Mesodermal cell (in vitro differentiated cells): Measurements from ENCODE around the gene PPOX.

Experiments
- H3K27ac ChIP-seq: 2 replicates; pipeline ENCODE4 v1.7.0; 2013; ENCODE audit warnings: mild to moderate bottlenecking, low read depth, low read length, moderate library complexity; ENCODE audit not compliant: severe bottlenecking
- H3K36me3 ChIP-seq: 2 replicates; pipeline ENCODE4 v1.7.1; 2013; ENCODE audit warnings: mild to moderate bottlenecking, low read length, moderate library complexity; ENCODE audit not compliant: control insufficient read depth, insufficient read depth
- H3K4me1 ChIP-seq: one replicate; pipeline ENCODE4 v1.7.1; 2013; ENCODE audit warnings: mild to moderate bottlenecking, low read length; ENCODE audit not compliant: insufficient read depth, control insufficient read depth, poor library complexity, severe bottlenecking
- H3K4me3 ChIP-seq: 2 replicates; pipeline ENCODE4 v1.7.0; 2013; ENCODE audit warnings: low read length, control low read depth, mild to moderate bottlenecking; ENCODE audit not compliant: insufficient read depth, poor library complexity, severe bottlenecking; ENCODE audit errors: extremely low read depth
- H3K9me3 ChIP-seq: 2 replicates; pipeline ENCODE4 v1.7.1; 2013; ENCODE audit warnings: mild to moderate bottlenecking, low read length, moderate library complexity; ENCODE audit not compliant: control insufficient read depth
- WGBS, 2 experiments: methylation state at CpG; one replicate each; pipeline ENCODE4 v1.1.5; 2013; ENCODE audit warnings: missing lambda C conversion rate in 2 of 2; ENCODE audit not compliant: insufficient coverage in 2 of 2; 5-methylcytosine and 5-hydroxymethylcytosine counted together

The PPOX gene

DNA sequence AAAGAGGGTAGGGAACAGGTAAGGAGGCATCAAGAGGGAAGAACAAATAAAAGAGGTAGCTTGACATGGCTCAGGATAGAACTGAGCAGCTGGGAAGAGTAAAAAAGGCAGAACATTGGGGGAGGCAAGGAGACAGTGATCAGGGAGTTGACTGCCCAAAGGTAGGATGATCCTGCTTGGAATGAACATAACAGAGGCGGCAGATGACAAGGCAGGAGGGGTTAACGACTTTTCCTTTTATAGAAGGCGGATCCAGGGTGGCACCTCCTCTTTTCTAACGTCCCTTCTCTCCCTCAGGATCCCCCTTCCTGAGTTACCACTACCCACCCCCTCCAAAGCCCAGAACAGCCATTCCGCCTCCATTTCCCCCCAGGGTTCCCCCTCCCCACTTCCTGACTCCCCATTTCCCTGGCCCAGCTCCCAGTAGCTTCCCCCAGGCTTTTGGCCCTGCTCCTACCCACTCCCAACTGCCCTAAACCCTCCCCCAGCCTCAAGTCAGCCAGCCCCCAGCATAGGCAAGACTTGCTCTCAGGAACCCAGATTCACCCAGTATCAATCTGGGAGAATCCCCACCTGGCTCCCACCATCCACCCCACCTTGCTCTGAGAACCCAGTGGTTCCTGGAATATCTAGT is 33.4 kb downstream of the PPOX start:
- no peak overlapping the region for H3K4me3 ChIP-seq
- 68 to 80% methylated on average over 1 to 5 of the region's 5 CpGs for WGBS, 2 experiments
- peaks cover 15% of the 10 kb centered on the region for H3K36me3 ChIP-seq
- no peaks in the 10 kb centered on the region for H3K9me3 ChIP-seq
- H3K4me1 ChIP-seq, result peaks cover 32% of the 10 kb centered on the region
- H3K27ac ChIP-seq, result peak overlapping the region; percentile 88

DNA sequence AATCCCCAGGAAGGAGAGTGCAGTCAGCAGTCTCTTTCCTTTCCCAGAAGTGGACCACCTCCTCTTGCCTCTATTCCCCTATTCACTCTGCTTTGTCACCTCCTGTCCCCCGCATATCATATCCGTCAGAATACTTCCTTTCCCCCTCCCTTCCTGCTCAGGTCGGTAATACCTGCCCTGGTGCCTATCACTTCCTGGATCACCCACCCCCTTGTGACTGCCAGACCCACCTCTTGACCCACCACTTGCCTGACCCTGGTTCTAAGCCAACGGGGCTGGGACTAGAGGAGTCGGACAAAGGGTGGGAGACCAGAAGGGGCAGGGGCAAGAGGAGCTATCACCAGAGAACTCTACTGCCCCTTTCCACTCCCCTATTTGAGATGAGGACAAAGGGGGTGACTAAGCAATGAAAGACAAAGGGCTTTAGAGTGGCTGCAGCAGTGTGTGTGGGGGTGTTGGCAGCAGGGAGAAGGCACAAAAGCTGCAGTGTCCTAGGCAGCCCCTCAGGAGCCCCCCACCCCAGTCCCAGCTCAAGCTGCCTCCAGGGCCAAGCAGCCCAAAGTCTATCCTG is 34.3 kb downstream of the PPOX start:
- H3K36me3 ChIP-seq, result peaks cover 22% of the 10 kb centered on the region
- WGBS, 2 experiments, result 75% methylated on average over 5 of the region's 5 CpGs; no CpG with 5 or more reads in 1 of the 2 experiments
- H3K9me3 ChIP-seq, result no peaks in the 10 kb centered on the region
- H3K4me3 ChIP-seq, result no peak overlapping the region
- H3K27ac ChIP-seq, result peak overlapping the region; percentile 88
- H3K4me1 ChIP-seq, result peaks cover 28% of the 10 kb centered on the region

DNA sequence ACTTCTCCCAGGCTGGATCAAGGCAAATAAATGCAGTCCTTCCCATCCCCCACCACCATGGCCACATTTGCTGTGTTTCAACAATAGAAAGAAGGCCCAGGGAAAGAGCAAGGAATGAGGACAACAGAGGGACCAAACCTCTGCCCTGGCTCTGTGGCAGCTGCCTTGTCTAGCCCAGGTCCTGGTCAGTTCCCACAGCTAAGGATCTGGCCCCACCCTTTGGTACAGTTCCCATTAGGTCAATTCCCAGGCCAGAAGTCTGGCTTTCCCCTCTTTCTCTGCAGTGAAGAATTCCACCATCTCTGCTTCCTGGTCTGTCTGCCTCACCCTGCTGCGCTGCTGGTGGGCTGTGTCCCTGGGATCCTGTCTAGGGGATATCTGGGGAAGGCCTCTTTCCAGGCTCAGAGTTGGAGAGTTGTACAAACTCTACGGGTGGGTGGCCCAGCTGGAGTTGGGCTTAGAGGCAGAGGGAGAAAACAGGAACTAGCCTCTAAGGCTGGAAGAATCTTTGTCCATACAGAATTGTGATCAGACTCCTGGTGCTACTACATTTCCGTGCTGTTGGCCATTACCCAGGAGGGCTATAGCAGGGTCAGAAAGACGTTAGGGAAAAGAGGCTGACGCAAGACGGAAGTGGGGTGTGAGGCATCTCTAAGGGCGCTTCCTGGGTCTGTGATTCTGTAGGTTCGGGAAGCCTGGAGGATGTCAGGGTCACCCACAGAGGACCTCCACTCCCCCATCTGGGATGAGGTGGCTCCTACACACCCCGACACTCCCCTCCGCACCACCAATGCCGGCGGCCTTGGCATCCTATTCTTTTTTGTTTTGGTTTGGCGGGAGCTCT is 35.0 kb downstream of the PPOX start:
- Histone ChIP-seq H3K36me3 (peaks cover 29% of the 10 kb centered on the region), H3K4me3 (peak overlapping the region; percentile 89), H3K27ac (peak overlapping the region; percentile 88), H3K9me3 (no peaks in the 10 kb centered on the region), H3K4me1 (peaks cover 28% of the 10 kb centered on the region)
- WGBS, 2 experiments, result 97% methylated on average over 6 to 8 of the region's 13 CpGs

DNA sequence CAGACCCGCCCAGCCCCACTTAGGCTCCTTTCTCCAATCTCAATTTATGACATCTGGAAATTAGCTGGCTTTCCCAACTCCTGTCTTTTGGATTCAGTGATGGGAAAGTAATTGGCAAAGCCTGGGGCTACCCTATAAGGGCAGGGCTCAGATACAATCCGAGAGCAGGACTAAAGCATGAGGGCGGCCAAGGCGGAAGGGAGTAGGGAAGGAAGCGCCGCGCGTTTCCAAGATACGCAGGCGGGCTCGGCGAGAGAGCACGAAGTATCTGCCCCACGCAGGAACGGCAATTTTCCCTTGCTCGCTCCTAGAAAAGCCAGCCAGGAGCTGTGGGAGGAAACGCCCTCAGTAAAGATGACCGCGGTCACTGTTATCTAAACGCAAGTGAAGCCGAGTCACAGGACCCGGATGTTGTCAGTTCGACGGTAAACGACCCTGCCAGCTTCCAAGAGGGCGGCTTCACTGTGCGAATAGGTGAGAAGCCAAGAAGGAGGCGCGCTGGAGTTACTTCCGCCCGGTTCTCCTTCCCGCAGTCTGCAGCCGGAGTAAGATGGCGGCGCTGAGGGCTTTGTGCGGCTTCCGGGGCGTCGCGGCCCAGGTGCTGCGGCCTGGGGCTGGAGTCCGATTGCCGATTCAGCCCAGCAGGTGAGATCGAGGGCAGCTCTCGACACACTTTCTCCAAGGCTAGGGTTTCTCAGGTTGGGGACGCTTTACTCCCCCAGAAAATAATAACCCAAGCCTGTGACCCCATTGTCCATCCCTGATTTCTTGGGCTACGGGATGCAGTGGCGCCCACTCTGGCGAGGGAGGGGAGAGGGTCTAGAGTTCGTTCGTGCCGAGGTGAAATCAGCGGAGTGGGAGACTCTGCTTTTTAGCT is 35.8 kb downstream of the PPOX start, which contains the start of gene NDUFS2:
Gene NDUFS2 (plus strand): TSS at position 532 of the 877 bp plus-strand sequence. CDS start 19 bp downstream, at position 551.
- Histone ChIP-seq H3K27ac (peak within 1 kb of the TSS; percentile 88), H3K9me3 (no peaks in the 10 kb centered on the region), H3K4me1 (peaks cover 28% of the 10 kb centered on the region), H3K4me3 (peak within 1 kb of the TSS; percentile 89), H3K36me3 (peaks cover 36% of the 10 kb centered on the region)
- 7 to 8% methylated on average over 47 of the region's 53 CpGs for WGBS, 2 experiments

DNA sequence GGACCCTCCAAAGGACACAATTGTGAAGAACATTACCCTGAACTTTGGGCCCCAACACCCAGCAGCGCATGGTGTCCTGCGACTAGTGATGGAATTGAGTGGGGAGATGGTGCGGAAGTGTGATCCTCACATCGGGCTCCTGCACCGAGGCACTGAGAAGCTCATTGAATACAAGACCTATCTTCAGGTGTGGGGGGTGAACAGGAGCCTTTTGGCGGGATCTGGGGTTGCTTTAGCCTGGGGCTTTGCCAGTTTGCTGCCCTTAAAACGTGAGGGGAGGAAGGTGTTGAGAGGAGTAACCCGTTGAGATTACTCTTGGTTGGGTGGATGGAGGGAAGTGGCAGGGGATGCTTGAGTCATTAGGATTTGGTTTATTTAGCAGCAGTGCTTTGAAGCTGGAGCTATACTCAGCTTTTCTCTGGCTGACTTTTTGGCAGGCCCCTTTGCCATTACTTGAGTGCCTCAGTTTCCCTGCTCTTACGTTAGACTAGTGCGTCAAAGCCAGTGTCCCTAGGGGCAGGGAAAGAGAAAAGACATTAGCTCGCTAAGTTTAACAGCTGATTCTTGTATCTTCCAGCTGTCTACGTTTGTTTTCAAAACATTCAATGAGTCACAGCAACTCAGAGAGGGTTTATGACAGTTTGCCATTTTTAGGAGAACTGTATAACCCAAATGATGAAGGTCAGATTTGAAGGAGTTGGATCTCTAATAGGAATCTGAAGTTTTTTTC is 40.4 kb downstream of the PPOX start:
- peaks cover 11% of the 10 kb centered on the region for H3K4me1 ChIP-seq
- H3K9me3 ChIP-seq, result no peaks in the 10 kb centered on the region
- no peak overlapping the region for H3K4me3 ChIP-seq
- 95 to 98% methylated on average over 11 to 12 of the region's 12 CpGs for whole genome bisulfite sequencing, 2 experiments
- no peak overlapping the region for H3K27ac ChIP-seq
- H3K36me3 ChIP-seq, result peaks cover 79% of the 10 kb centered on the region

DNA sequence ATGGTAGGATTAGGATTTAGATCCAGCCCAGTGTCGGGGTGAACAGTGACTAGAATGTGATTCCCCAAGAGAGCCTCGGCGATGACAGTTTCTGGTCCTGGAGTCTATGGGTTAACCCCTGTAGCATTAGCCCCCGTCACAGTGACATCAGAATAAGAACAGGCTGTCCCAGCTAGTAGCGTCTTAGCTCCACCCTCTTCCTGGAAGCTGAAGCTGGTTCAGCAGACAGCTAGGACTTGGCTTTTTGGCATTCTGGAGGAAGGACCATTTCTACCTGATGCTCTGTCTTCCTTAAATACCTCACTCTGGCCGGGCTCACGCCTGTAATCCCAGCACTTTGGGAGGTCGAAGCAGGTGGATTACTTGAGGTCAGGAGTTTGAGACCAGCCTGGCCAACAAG is 40.9 kb downstream of the PPOX start:
- H3K27ac ChIP-seq, result no peak overlapping the region
- WGBS, 2 experiments, result 87 to 88% methylated on average over 5 to 8 of the region's 8 CpGs
- peaks cover 7% of the 10 kb centered on the region for H3K4me1 ChIP-seq
- H3K36me3 ChIP-seq, result peaks cover 85% of the 10 kb centered on the region
- no peaks in the 10 kb centered on the region for H3K9me3 ChIP-seq
- no peak overlapping the region for H3K4me3 ChIP-seq

DNA sequence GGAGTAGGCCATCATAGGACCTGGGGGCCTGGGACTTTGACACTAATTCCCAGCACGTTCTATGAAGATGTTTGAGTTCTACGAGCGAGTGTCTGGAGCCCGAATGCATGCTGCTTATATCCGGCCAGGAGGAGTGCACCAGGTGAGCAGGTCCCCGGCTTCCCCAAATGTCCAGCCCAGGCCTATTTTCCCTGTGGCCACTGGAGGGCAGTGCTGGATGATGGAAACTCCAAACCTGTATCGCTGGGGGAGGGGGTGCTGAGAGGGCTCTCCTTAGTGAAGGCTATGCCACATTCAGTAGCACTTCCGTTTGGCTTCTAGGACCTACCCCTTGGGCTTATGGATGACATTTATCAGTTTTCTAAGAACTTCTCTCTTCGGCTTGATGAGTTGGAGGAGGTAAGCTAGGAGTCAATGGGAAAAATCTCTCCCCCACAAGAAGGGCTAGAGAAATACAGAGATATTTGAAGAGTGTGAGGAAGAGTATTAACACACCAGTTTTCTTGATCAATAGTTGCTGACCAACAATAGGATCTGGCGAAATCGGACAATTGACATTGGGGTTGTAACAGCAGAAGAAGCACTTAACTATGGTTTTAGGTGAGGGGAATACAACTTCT is 43.7 kb downstream of the PPOX start:
- no peak overlapping the region for H3K4me3 ChIP-seq
- no peak overlapping the region for H3K27ac ChIP-seq
- H3K36me3 ChIP-seq, result peaks cover 95% of the 10 kb centered on the region
- H3K4me1 ChIP-seq, result peaks cover 2% of the 10 kb centered on the region
- no peaks in the 10 kb centered on the region for H3K9me3 ChIP-seq
- WGBS, 2 experiments, result 33 to 43% methylated on average over 7 to 10 of the region's 11 CpGs

DNA sequence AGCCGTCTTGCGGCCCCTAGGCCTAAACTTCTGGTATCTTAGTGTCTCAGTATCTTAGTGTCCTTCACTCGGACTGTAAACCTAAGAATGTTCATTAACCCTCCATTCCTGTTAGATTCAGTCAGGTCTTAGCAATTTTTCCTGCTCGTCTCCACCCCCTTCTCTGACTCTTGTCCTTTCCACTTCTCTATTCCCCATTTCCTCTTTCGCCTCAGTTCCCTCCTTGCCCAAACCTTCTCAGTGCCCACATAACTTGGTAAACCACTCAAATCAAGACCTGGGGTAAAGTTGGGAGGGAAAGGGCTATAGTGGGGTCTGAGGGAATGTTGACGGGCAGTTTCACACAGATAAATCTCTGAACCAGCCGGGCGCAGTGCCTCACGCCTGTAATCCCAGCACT is 48.1 kb downstream of the PPOX start:
- 97 to 100% methylated on average over 4 to 9 of the region's 9 CpGs for WGBS, 2 experiments
- Histone ChIP-seq H3K27ac (no peak overlapping the region), H3K9me3 (no peaks in the 10 kb centered on the region), H3K36me3 (peaks cover 65% of the 10 kb centered on the region), H3K4me1 (peaks cover 22% of the 10 kb centered on the region), H3K4me3 (no peak overlapping the region)

DNA sequence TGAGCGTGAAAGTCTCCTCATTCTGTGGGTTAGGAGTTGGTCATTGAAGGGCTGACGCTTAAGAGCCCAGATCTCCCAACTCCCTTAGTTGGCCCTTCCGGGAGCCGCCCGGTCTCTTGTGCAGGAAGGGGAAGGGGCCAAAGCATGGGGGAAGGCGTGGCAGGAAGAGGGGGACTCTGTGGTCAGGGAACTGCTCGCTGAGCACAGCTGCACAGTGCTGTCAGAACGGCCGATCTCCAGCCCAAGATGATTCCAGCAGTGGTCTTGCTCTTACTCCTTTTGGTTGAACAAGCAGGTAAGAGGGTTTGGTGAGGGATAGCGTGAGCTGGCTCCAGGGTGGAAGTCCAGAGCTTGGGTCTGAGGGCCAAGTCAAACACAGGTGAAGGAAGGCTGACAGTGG is 48.9 kb downstream of the PPOX start, which contains the start of gene FCER1G:
Gene FCER1G (plus strand): TSS at position 220 of the 400 bp plus-strand sequence. CDS start 27 bp downstream, at position 247.
- Histone ChIP-seq H3K4me3 (no peak within 1 kb of the TSS), H3K36me3 (peaks cover 57% of the 10 kb centered on the region), H3K4me1 (peaks cover 20% of the 10 kb centered on the region), H3K9me3 (no peaks in the 10 kb centered on the region), H3K27ac (no peak within 1 kb of the TSS)
- 87 to 98% methylated on average over 4 to 5 of the region's 10 CpGs for WGBS, 2 experiments
